ENCODE measurements around the gene PC. TPM values are rescaled to one million over a fixed set of nuclear protein-coding genes. Genes with fewer than 3 reads are reported as not detected.

Gene PC
- total and polyA plus RNA-seq, 9 of the 15 experiments (the other 6 are each of a cell fraction or from before 2014, with no cell fraction given): 0.94 to 38.0 (median 8.7) TPM

DNA sequence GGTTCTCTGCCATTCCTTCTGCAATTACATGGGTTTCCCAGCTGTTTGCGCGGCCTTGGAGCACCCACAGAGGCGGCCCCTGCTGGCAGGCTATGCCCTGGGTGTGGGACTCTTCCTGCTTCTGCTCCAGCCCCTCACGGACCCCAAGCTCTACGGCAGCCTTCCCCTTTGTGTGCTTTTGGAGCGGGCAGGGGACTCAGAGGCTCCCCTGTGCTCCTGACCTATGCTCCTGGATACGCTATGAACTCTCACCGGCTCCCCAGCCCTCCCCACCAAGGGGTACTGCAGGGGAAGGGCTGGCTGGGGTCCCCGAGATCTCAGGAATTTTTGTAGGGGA lies 112.3 kb downstream of the PC start:
- FAIRE-seq (no peak), ATAC-seq (no peak), DNase-seq (ENCODE audit: extremely low read depth in 1 of 4, low spot score in 3 of 4) (no peak)
- POLR2A ChIA-PET: interaction anchor here (0.7 to 5.3 kb wide), 5 partner anchors 8 to 424 kb away, joined by 3 to 58 read pairs (median 6); no protein-coding TSS in a partner anchor
- BruUV-seq (replicated peaks): no TSS peak
- no peaks in the 10 kb centered on the region for H3K9me1 ChIP-seq (ENCODE audit: control insufficient read depth, insufficient read depth, low read length)
- peaks cover 23 to 47% of the 10 kb centered on the region in 2 experiments for H3K4me1 ChIP-seq (replicated peaks in 1 of 2; ENCODE audit: control insufficient read depth in 2 of 2, insufficient read depth in 2 of 2, low read length in 2 of 2)
- peak; percentile 68 for TF ChIP-seq POLR2G (IDR thresholded peaks at IDR 0.05; ENCODE audit: low read depth, low read length)
- no peak for TF ChIP-seq SMAD4 (CRISPR knock-in tag; conservative IDR thresholded peaks at IDR 0.05)
- H4K20me1 ChIP-seq (replicated peaks; ENCODE audit: control insufficient read depth, insufficient read depth, low read length): no peaks in the 10 kb centered on the region
- CTCF ChIA-PET (ENCODE audit: low intra/inter-chr PET ratio): interaction anchor here (0.6 kb wide), 1 partner anchor 463 kb away, joined by 3 read pairs; no protein-coding TSS in a partner anchor
- intact Hi-C loops (cut with micrococcal nuclease): no loop called here
- H3K9me3 ChIP-seq (replicated peaks; ENCODE audit: control insufficient read depth, insufficient read depth, low read depth, low read length): no peaks in the 10 kb centered on the region
- no peak overlapping the region for H3K27ac ChIP-seq (ENCODE audit: extremely low read depth, low read depth, low read length)
- peaks cover 45% of the 10 kb centered on the region for H3K79me2 ChIP-seq (ENCODE audit: control insufficient read depth, insufficient read depth, low read length)
- no peak overlapping the region for H3K4me2 ChIP-seq (ENCODE audit: insufficient read depth, low read length)
- 84% methylated on average over 8 of the region's 9 CpGs for WGBS (ENCODE audit: insufficient coverage, low coverage, missing lambda C conversion rate)
- in situ Hi-C loops (cut with MboI): no loop called here
- no peak overlapping the region for H3K4me3 ChIP-seq
- 0 out of 4 replicates have a peak overlapping the region, but pooled peaks of 1 of the 2 experiments have one; percentile 2 for H3K9ac ChIP-seq (ENCODE audit: insufficient read depth in 1 of 2, low read depth in 2 of 2, low read length in 2 of 2)
- H3K27me3 ChIP-seq (ENCODE audit: control insufficient read depth in 2 of 2, insufficient read depth in 2 of 2, low read length in 2 of 2): no peaks in the 10 kb centered on the region
- peaks cover 60% of the 10 kb centered on the region; the same call in 2 of the 3 replicates for H3K36me3 ChIP-seq (ENCODE audit: control insufficient read depth, insufficient read depth, low read length)
- no peak overlapping the region for H2AFZ ChIP-seq (ENCODE audit: low read depth, low read length)

DNA sequence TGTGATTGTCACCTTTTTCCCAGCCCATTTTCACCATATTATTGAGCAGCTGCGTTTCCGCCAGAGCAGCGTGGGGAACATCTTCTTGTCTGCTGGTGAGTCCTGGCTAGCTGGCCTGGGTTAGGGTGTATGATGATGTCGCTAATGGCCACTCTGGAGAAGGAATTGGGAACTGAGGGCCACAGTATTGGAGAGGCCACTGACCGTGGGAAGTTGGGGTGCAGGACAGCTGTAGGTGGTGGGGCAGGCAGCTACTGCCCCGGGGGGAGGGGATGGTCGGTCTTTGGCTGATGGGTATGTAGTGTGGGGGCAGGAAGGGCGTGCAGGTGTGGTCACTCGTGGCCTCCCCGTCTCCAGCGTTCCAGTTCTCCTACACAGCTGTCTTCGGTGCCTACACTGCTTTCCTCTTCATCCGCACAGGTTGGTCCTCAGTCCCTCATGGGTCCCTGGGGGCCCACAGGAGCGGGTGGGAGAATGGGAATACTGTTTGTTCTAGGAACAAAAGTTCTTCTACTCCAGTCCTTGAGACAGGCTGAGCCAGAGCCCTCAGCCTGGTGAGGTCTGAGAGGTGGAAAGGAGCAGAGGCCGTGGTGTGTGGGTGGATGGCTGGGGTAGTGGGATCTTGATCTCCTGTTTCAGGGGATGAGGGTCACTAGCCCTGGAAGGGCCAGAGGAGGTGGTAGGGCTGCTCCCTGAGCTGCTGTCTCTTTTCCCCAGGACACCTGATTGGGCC lies 112.9 kb downstream of the PC start:
- no TSS peak for BruUV-seq (replicated peaks)
- POLR2A ChIA-PET: interaction anchor here (0.6 to 5.3 kb wide), 6 partner anchors 9 to 424 kb away, joined by 3 to 58 read pairs (median 6); no protein-coding TSS in a partner anchor
- Histone ChIP-seq H3K9ac (ENCODE audit: insufficient read depth in 1 of 2, low read depth in 2 of 2, low read length in 2 of 2) (peak overlapping the region in 1 of 2 experiments; percentile 49; a peak in 1 of 4 replicates), H3K79me2 (ENCODE audit: control insufficient read depth, insufficient read depth, low read length) (peaks cover 48% of the 10 kb centered on the region), H3K4me1 (replicated peaks in 1 of 2; ENCODE audit: control insufficient read depth in 2 of 2, insufficient read depth in 2 of 2, low read length in 2 of 2) (peaks cover 29 to 47% of the 10 kb centered on the region in 2 experiments), H3K27ac (ENCODE audit: extremely low read depth, low read depth, low read length) (no peak overlapping the region), H3K27me3 (ENCODE audit: control insufficient read depth in 2 of 2, insufficient read depth in 2 of 2, low read length in 2 of 2) (no peaks in the 10 kb centered on the region), H3K9me3 (replicated peaks; ENCODE audit: control insufficient read depth, insufficient read depth, low read depth, low read length) (no peaks in the 10 kb centered on the region), H2AFZ (ENCODE audit: low read depth, low read length) (no peak overlapping the region), H3K9me1 (ENCODE audit: control insufficient read depth, insufficient read depth, low read length) (no peaks in the 10 kb centered on the region), H3K4me2 (ENCODE audit: insufficient read depth, low read length) (no peak overlapping the region), H4K20me1 (replicated peaks; ENCODE audit: control insufficient read depth, insufficient read depth, low read length) (no peaks in the 10 kb centered on the region), H3K36me3 (ENCODE audit: control insufficient read depth, insufficient read depth, low read length) (peaks cover 60% of the 10 kb centered on the region; the same call in 2 of the 3 replicates), H3K4me3 (no peak overlapping the region)
- FAIRE-seq (no peak), ATAC-seq (no peak), DNase-seq (ENCODE audit: extremely low read depth in 1 of 4, low spot score in 3 of 4) (no peak)
- intact Hi-C loops (cut with micrococcal nuclease): no loop called here
- CTCF ChIA-PET (ENCODE audit: low intra/inter-chr PET ratio): interaction anchor here (0.6 kb wide), 1 partner anchor 463 kb away, joined by 3 read pairs; no protein-coding TSS in a partner anchor
- WGBS (ENCODE audit: insufficient coverage, low coverage, missing lambda C conversion rate): 88% methylated on average over 13 of the region's 15 CpGs
- in situ Hi-C loops (cut with MboI): no loop called here
- TF ChIP-seq FOS (IDR thresholded peaks at IDR 0.05; ENCODE audit: extremely low read depth, insufficient read length) (no peak), RBFOX2 (IDR thresholded peaks at IDR 0.05; ENCODE audit: low read depth, low read length) (peak; percentile 58)
